Keratinocyte (primary cell): ENCODE results near the gene NASP. TPM values are rescaled to one million over a fixed set of nuclear protein-coding genes. Genes with fewer than 3 reads are reported as not detected.

Experiments
- DNase-seq: peaks from one replicate; pipeline ENCODE4 v3.0.0-alpha.2; 2011; ENCODE audit warnings: low read depth, missing footprints, low spot score
- FAIRE-seq: peaks from 2 replicates; lab custom pipeline; 2011; peaks lifted over from hg19 to GRCh38; lab: Jason Lieb, UNC
- H2AFZ ChIP-seq: 2 replicates; pipeline ENCODE4 v1.6.0; 2012; ENCODE audit warnings: low read length, control low read depth, inconsistent platforms; ENCODE audit not compliant: control insufficient read depth
- H3K27ac ChIP-seq: 2 replicates; pipeline ENCODE4 v1.5.1; 2011; ENCODE audit warnings: low read length; ENCODE audit not compliant: control insufficient read depth, insufficient read depth
- H3K27me3 ChIP-seq: 3 replicates; pipeline ENCODE4 v1.6.0; 2011; ENCODE audit warnings: low read length; ENCODE audit not compliant: control insufficient read depth, insufficient read depth; ENCODE audit errors: extremely low read depth
- H3K36me3 ChIP-seq, 2 experiments: 2 replicates in 1 of 2; 3 replicates in 1 of 2; pipeline ENCODE4 v1.5.1; 2011; ENCODE audit warnings: low read length in 2 of 2, mild to moderate bottlenecking in 1 of 2; ENCODE audit not compliant: control insufficient read depth in 2 of 2, insufficient read depth in 2 of 2; ENCODE audit errors: extremely low read depth in 1 of 2
- H3K4me1 ChIP-seq: 3 replicates; pipeline ENCODE4 v1.5.1; 2011; ENCODE audit warnings: low read length; ENCODE audit not compliant: control insufficient read depth, insufficient read depth; ENCODE audit errors: extremely low read depth
- H3K4me2 ChIP-seq: 3 replicates; pipeline ENCODE4 v1.6.0; 2011; ENCODE audit warnings: low read depth, low read length; ENCODE audit not compliant: control insufficient read depth, insufficient read depth; ENCODE audit errors: extremely low read depth
- H3K4me3 ChIP-seq, 3 experiments: fragments of 200-600 bp in 1 of 3; sonication (generic) in 1 of 3; 2 replicates in 2 of 3; 3 replicates in 1 of 3; pipeline ENCODE4 v1.5.1; 2011 to 2016; ENCODE audit warnings: low read length in 3 of 3, mild to moderate bottlenecking in 3 of 3, control low read depth in 2 of 3, inconsistent platforms in 1 of 3, low read depth in 1 of 3, mixed read lengths in 1 of 3, mixed run types in 1 of 3, moderate library complexity in 1 of 3; ENCODE audit not compliant: control insufficient read depth in 2 of 3, insufficient read depth in 2 of 3; ENCODE audit errors: extremely low read depth in 1 of 3
- H3K79me2 ChIP-seq: 2 replicates; pipeline ENCODE4 v1.6.0; 2012; ENCODE audit warnings: low read length; ENCODE audit not compliant: control insufficient read depth, insufficient read depth
- H3K9ac ChIP-seq: 3 replicates; pipeline ENCODE4 v1.6.0; 2011; ENCODE audit warnings: low read length; ENCODE audit not compliant: control insufficient read depth, insufficient read depth; ENCODE audit errors: extremely low read depth
- H3K9me1 ChIP-seq: 3 replicates; pipeline ENCODE4 v1.6.0; 2011; ENCODE audit warnings: low read length; ENCODE audit not compliant: control insufficient read depth, insufficient read depth; ENCODE audit errors: extremely low read depth
- H3K9me3 ChIP-seq: 2 replicates; pipeline ENCODE4 v1.5.1; 2012; ENCODE audit warnings: low read depth, low read length; ENCODE audit not compliant: control insufficient read depth
- H4K20me1 ChIP-seq: 3 replicates; pipeline ENCODE4 v1.6.0; 2011; ENCODE audit warnings: low read length; ENCODE audit not compliant: control insufficient read depth, insufficient read depth; ENCODE audit errors: extremely low read depth
- EZH2 ChIP-seq: IDR thresholded peaks from one replicate; pipeline ENCODE4 v1.6.1; 2012; ENCODE audit warnings: inconsistent platforms, mild to moderate bottlenecking, low read length, moderate library complexity
- dilution Hi-C: fragments of 300-500 bp; cut with MboI; formaldehyde crosslinking; loops from one replicate; pipeline ENCODE4 v1.7.0; 2020; ENCODE audit warnings: low sequenced_read_pairs; ENCODE audit not compliant: extremely low pct_ligation_motif_present
- polyA plus RNA-seq, 5 experiments: library from polyadenylated mRNA; depleted of rRNA in 3 of 5; stranded (reverse) in 3 of 5; stranded (forward) in 1 of 5; unstranded in 1 of 5; fragments of >200 nt; gene quantifications; 1 replicate in 1 of 5; 2 replicates in 3 of 5; 3 replicates in 1 of 5; pipeline versions ENCODE4 v1.2.1 to v1.2.3, GENCODE V29; 2011 to 2012; ENCODE audit warnings: missing spikeins in 2 of 5, low read depth in 1 of 5, low replicate concordance in 1 of 5
- TF ChIP-seq, protein P1 (sequence below), 3 experiments: IDR thresholded peaks in 1 of 3; conservative IDR thresholded peaks in 1 of 3; optimal IDR thresholded peaks in 1 of 3; 2 replicates in 2 of 3; 3 replicates in 1 of 3; pipeline versions ENCODE3 to v1.5.1; 2011; ENCODE audit warnings: low read length in 3 of 3, mild to moderate bottlenecking in 3 of 3, moderate library complexity in 2 of 3, control low read depth in 1 of 3, inconsistent platforms in 1 of 3; ENCODE audit not compliant: insufficient read depth in 2 of 3; ENCODE audit errors: extremely low read depth in 1 of 3

The NASP gene
- polyA plus RNA-seq, 1 donor (not counting 4 experiments of a cell fraction or from before 2014, with no cell fraction given), result 61.7 TPM

DNA sequence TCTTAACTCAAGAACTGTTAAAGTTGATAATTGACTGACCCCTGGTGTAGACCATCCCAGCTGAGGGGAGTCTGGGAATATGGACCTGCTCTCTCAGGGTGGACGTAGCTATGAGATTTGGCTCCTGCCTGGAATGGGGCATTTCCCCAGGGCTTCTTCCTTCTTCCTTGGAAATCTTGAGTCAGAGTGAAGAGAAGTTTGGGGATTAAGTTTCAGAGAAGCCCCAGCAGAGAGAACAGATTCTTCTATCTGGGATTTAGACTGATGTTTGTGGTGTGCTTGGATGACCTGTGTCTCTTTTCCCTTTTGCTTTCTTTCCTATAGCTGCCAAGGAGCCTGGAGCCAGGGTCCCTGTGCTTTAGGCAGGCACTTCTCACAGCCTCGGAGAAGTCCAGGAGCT, 20.0 kb upstream of the NASP start:
- Histone ChIP-seq H3K36me3 (peaks cover 23 to 29% of the 10 kb centered on the region in 2 experiments), H3K9me3 (no peaks in the 10 kb centered on the region)

DNA sequence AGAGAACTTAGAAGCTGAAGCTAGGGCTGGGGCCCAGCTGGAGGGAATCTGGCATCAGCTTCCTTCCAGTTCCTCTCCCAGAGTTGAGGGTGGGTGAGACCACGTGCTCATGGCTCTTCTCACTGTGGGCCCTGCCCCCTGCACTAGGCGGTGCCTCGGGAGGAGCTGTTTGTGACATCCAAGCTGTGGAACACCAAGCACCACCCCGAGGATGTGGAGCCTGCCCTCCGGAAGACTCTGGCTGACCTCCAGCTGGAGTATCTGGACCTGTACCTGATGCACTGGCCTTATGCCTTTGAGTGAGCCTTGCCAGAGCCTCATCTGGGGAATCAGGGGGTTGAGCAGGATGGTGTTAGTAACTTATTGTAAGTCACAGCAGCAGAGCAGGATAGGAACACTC, 17.1 kb upstream of the NASP start:
- Histone ChIP-seq H3K9me3 (no peaks in the 10 kb centered on the region), H3K9ac (no peak overlapping the region), H4K20me1 (no peaks in the 10 kb centered on the region), H3K27me3 (no peaks in the 10 kb centered on the region), H3K27ac (no peak overlapping the region), H3K4me2 (no peak overlapping the region), H3K4me3 (no peak overlapping the region), H3K79me2 (no peaks in the 10 kb centered on the region), H3K36me3 (peaks cover 34 to 45% of the 10 kb centered on the region in 2 experiments), H3K9me1 (no peaks in the 10 kb centered on the region), H3K4me1 (no peaks in the 10 kb centered on the region), H2AFZ (no peak overlapping the region)
- no peak for FAIRE-seq
- no peak for DNase-seq
- TF ChIP-seq, protein P1, sequence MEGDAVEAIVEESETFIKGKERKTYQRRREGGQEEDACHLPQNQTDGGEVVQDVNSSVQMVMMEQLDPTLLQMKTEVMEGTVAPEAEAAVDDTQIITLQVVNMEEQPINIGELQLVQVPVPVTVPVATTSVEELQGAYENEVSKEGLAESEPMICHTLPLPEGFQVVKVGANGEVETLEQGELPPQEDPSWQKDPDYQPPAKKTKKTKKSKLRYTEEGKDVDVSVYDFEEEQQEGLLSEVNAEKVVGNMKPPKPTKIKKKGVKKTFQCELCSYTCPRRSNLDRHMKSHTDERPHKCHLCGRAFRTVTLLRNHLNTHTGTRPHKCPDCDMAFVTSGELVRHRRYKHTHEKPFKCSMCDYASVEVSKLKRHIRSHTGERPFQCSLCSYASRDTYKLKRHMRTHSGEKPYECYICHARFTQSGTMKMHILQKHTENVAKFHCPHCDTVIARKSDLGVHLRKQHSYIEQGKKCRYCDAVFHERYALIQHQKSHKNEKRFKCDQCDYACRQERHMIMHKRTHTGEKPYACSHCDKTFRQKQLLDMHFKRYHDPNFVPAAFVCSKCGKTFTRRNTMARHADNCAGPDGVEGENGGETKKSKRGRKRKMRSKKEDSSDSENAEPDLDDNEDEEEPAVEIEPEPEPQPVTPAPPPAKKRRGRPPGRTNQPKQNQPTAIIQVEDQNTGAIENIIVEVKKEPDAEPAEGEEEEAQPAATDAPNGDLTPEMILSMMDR (optimal IDR thresholded peaks at IDR 0.05 in 1 of 3, IDR thresholded peaks at IDR 0.05 in 1 of 3, conservative IDR thresholded peaks at IDR 0.05 in 1 of 3; ENCODE audit: extremely low read depth in 1 of 3, insufficient read depth in 2 of 3, low read length in 3 of 3), result no peak
- TF ChIP-seq EZH2, result no peak
- dilution Hi-C loops, result no loop called here

More for the DNA sequence above, 20.0 kb upstream of the NASP start:
- H3K27ac ChIP-seq, result no peak overlapping the region
- TF ChIP-seq EZH2, result no peak
- TF ChIP-seq, protein P1 (optimal IDR thresholded peaks at IDR 0.05 in 1 of 3, IDR thresholded peaks at IDR 0.05 in 1 of 3, conservative IDR thresholded peaks at IDR 0.05 in 1 of 3; ENCODE audit: extremely low read depth in 1 of 3, insufficient read depth in 2 of 3, low read length in 3 of 3), result no peak
- H3K27me3 ChIP-seq, result no peaks in the 10 kb centered on the region
- DNase-seq, result no peak
- H3K9ac ChIP-seq, result no peak overlapping the region
- no peaks in the 10 kb centered on the region for H3K79me2 ChIP-seq
- H4K20me1 ChIP-seq, result no peaks in the 10 kb centered on the region
- H3K4me2 ChIP-seq, result no peak overlapping the region
- H2AFZ ChIP-seq, result no peak overlapping the region
- FAIRE-seq, result no peak
- H3K4me3 ChIP-seq, result no peak overlapping the region
- no peaks in the 10 kb centered on the region for H3K9me1 ChIP-seq
- no peaks in the 10 kb centered on the region for H3K4me1 ChIP-seq
- dilution Hi-C loops, result no loop called here
